ENCODE measurements around the gene RPS28.

- TF ChIP-seq CTCF (IDR thresholded peaks at IDR 0.05) (no peak), POLR2A (IDR thresholded peaks at IDR 0.05) (no peak)
These were observed 15.5 kb upstream of the RPS28 start for GRCh38 chr19:8305798-8306197.
